Prostate gland (tissue), 2 donors: ENCODE measurements around the gene SGCD. TPM values are rescaled to one million over a fixed set of nuclear protein-coding genes. Genes with fewer than 3 reads are reported as not detected.

Source experiments
- DNase-seq: peaks from one replicate; pipeline ENCODE4 v3.0.0-alpha.2; 2019; ENCODE audit warnings: low spot score
- H3K27ac ChIP-seq, 2 donors: fragments of 200-600 bp; sonication (generic); 2 replicates each; pipeline ENCODE4 v1.5.1; 2017 to 2019
- H3K27me3 ChIP-seq: fragments of 200-600 bp; sonication (generic); replicated peaks from 2 replicates; pipeline ENCODE4 v1.5.1; 2019; ENCODE audit not compliant: insufficient read depth
- H3K36me3 ChIP-seq, 2 donors: fragments of 200-600 bp; sonication (generic); 1 replicate in 1 of 2; 2 replicates in 1 of 2; pipeline versions ENCODE4 v1.5.1 to v1.8.1; 2017 to 2019
- H3K4me1 ChIP-seq: fragments of 200-600 bp; sonication (generic); replicated peaks from 2 replicates; pipeline ENCODE4 v1.5.1; 2019
- H3K4me3 ChIP-seq, 2 donors: fragments of 200-600 bp; sonication (generic); 2 replicates each; pipeline ENCODE4 v1.5.1; 2017 to 2019
- H3K9me3 ChIP-seq: fragments of 200-600 bp; sonication (generic); 2 replicates; pipeline ENCODE4 v1.5.1; 2017
- CTCF ChIP-seq, 4 experiments: fragments of 200-600 bp in 2 of 4; fragments of 450-650 bp in 2 of 4; sonication (generic) in 2 of 4; IDR thresholded peaks; 1 replicate in 3 of 4; 2 replicates in 1 of 4; pipeline ENCODE4 v1.5.1; 2016 to 2019; ENCODE audit warnings: antibody characterized with exemption in 4 of 4, mild to moderate bottlenecking in 2 of 4, moderate library complexity in 2 of 4
- POLR2A ChIP-seq: fragments of 450-650 bp; IDR thresholded peaks from one replicate; pipeline ENCODE4 v1.6.1; 2016; ENCODE audit warnings: antibody characterized with exemption, mild to moderate bottlenecking
- POLR2AphosphoS5 ChIP-seq: sonication (generic); formaldehyde crosslinking; IDR thresholded peaks from one replicate; pipeline ENCODE4 v1.6.1; 2017; ENCODE audit warnings: antibody characterized with exemption
- WGBS: methylation state at CpG from one replicate; pipeline ENCODE4 v1.1.5; 2018; 5-methylcytosine and 5-hydroxymethylcytosine counted together
- intact Hi-C: fragments of 100-400 bp; cut with DNase I; formaldehyde crosslinking; loops from one replicate; pipeline ENCODE4 v1.14.2; 2022
- total RNA-seq, 2 donors: library from RNA; depleted of rRNA; stranded (reverse); fragments of >200 nt; gene quantifications; one replicate each; pipeline ENCODE4 v1.1.0, GENCODE V29; 2016

Gene SGCD
- total RNA-seq, 2 donors from 2014 or later = 3.2 to 3.6 TPM

- Histone ChIP-seq H3K27me3 (no peaks in the 10 kb centered on the region), H3K27ac (no peak overlapping the region), H3K36me3 (no peaks in the 10 kb centered on the region), H3K4me1 (no peaks in the 10 kb centered on the region), H3K9me3 (no peaks in the 10 kb centered on the region), H3K4me3 (no peak overlapping the region)
- TF ChIP-seq CTCF (IDR thresholded peaks at IDR 0.05) (no peak), POLR2AphosphoS5 (no peak), POLR2A (no peak)
- DNase-seq = no peak
- 89% methylated on average over 3 of the region's 3 CpGs for WGBS
- intact Hi-C loops = no loop called here
Measured at GRCh38 chr5:156380848-156381247, 53.9 kb downstream of the SGCD start.

- no peak overlapping the region for H3K4me3 ChIP-seq
- H3K27ac ChIP-seq = no peak overlapping the region
- 61% methylated on average over 5 of the region's 5 CpGs for WGBS
- intact Hi-C loops = no loop called here
- no peak for DNase-seq
- no peaks in the 10 kb centered on the region for H3K27me3 ChIP-seq
- TF ChIP-seq POLR2A (no peak), POLR2AphosphoS5 (no peak), CTCF (IDR thresholded peaks at IDR 0.05) (no peak)
- no peaks in the 10 kb centered on the region for H3K36me3 ChIP-seq
- H3K9me3 ChIP-seq = no peaks in the 10 kb centered on the region
- no peaks in the 10 kb centered on the region for H3K4me1 ChIP-seq
Measured at GRCh38 chr5:156383510-156384265, 56.7 kb downstream of the SGCD start.

DNA sequence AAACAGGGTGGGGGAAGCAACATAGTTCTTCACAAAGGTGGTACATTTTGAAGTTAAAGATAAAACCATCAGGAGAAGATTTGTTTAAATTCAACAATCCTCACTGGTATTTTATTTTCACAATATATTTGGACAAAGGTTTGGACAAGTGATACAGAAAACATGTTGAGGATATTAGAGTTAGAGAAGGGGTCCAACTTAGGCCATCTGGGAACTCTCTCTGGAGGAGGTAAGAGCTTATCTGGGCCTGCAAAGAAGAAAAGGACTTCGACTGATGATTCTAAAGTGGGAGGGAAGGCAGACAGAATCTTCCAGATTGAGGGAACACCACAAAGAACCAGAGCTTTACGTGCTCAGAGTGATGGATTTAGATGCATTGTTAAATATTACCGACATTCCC, 58.5 kb downstream of the SGCD start:
- no peaks in the 10 kb centered on the region for H3K9me3 ChIP-seq
- TF ChIP-seq POLR2AphosphoS5 (no peak), CTCF (IDR thresholded peaks at IDR 0.05) (no peak), POLR2A (no peak)
- no peaks in the 10 kb centered on the region for H3K27me3 ChIP-seq
- no peaks in the 10 kb centered on the region for H3K36me3 ChIP-seq
- H3K27ac ChIP-seq = no peak overlapping the region
- H3K4me3 ChIP-seq = no peak overlapping the region
- no peaks in the 10 kb centered on the region for H3K4me1 ChIP-seq
- intact Hi-C loops = no loop called here
- no peak for DNase-seq
- WGBS = 70% methylated on average over 3 of the region's 3 CpGs

GRCh38 chr5:156386976-156387375, 60.0 kb downstream of the SGCD start:
- intact Hi-C loops = no loop called here
- H3K27me3 ChIP-seq = no peaks in the 10 kb centered on the region
- no peak overlapping the region for H3K4me3 ChIP-seq
- no peaks in the 10 kb centered on the region for H3K9me3 ChIP-seq
- no peak overlapping the region for H3K27ac ChIP-seq
- no peak for TF ChIP-seq POLR2A
- no peak for TF ChIP-seq CTCF (IDR thresholded peaks at IDR 0.05)
- no peak for TF ChIP-seq POLR2AphosphoS5
- no peaks in the 10 kb centered on the region for H3K4me1 ChIP-seq
- WGBS = 63% methylated on average over 4 of the region's 4 CpGs
- DNase-seq = no peak
- no peaks in the 10 kb centered on the region for H3K36me3 ChIP-seq

GRCh38 chr5:156387391-156387790, 60.4 kb downstream of the SGCD start:
- no peak for TF ChIP-seq POLR2AphosphoS5
- TF ChIP-seq POLR2A = no peak
- TF ChIP-seq CTCF (IDR thresholded peaks at IDR 0.05) = no peak
- no peaks in the 10 kb centered on the region for H3K4me1 ChIP-seq
- H3K9me3 ChIP-seq = no peaks in the 10 kb centered on the region
- no peak for DNase-seq
- no peaks in the 10 kb centered on the region for H3K27me3 ChIP-seq
- H3K27ac ChIP-seq = no peak overlapping the region
- H3K4me3 ChIP-seq = no peak overlapping the region
- intact Hi-C loops = no loop called here
- no peaks in the 10 kb centered on the region for H3K36me3 ChIP-seq
